HG03280 (cell line): ENCODE data around the gene S100A3.
"Not testable (repeated sequence)": the region's sequence is repeated elsewhere in the genome, so short reads cannot be mapped to it uniquely, and the experiment has no call there.

ENCODE experiments used
- ATAC-seq: cut with Tn5 transposase; IDR thresholded peaks from one replicate; pipeline ENCODE4 v1.9.1; 2021; ENCODE audit warnings: mild to moderate bottlenecking, moderate library complexity; ENCODE audit not compliant: unreplicated experiment

S100A3 gene

GRCh38 chr1:153536012-153536670 lies 12.9 kb downstream of the S100A3 start:
- no peak for ATAC-seq

- ATAC-seq = no peak
These were observed 13.6 kb downstream of the S100A3 start, which contains the start of gene S100A6 for GRCh38 chr1:153535242-153536011. TSS of gene S100A6 (minus strand) at chr1:153535991. CDS start at chr1:153535339, 652 bp downstream.

GRCh38 chr1:153534925-153535241 lies 14.2 kb downstream of the S100A3 start:
- no peak for ATAC-seq

- no peak for ATAC-seq
These were observed 14.7 kb downstream of the S100A3 start for GRCh38 chr1:153534226-153534924.

GRCh38 chr1:153533689-153534201 lies 15.3 kb downstream of the S100A3 start:
- no peak for ATAC-seq

- ATAC-seq = no peak
These were observed 16.1 kb downstream of the S100A3 start for GRCh38 chr1:153532769-153533599.

GRCh38 chr1:153532181-153532580 lies 16.9 kb downstream of the S100A3 start:
- ATAC-seq = no peak

GRCh38 chr1:153531638-153532037 lies 17.4 kb downstream of the S100A3 start:
- no peak for ATAC-seq

GRCh38 chr1:153527683-153528040 lies 21.4 kb downstream of the S100A3 start:
- no peak for ATAC-seq

GRCh38 chr1:153527023-153527682 lies 21.9 kb downstream of the S100A3 start:
- no peak for ATAC-seq

- ATAC-seq = no peak
These were observed 22.9 kb downstream of the S100A3 start for GRCh38 chr1:153526132-153526543.

- no peak for ATAC-seq
These were observed 23.9 kb downstream of the S100A3 start for GRCh38 chr1:153525088-153525728.

GRCh38 chr1:153522353-153523048 lies 26.6 kb downstream of the S100A3 start:
- ATAC-seq = not testable (repeated sequence)

- ATAC-seq = not testable (repeated sequence)
These were observed 27.2 kb downstream of the S100A3 start for GRCh38 chr1:153521808-153522207.

GRCh38 chr1:153520818-153521476 lies 28.1 kb downstream of the S100A3 start:
- no peak for ATAC-seq

GRCh38 chr1:153520137-153520691 lies 28.8 kb downstream of the S100A3 start:
- ATAC-seq = not testable (repeated sequence)

GRCh38 chr1:153519242-153519641 lies 29.8 kb downstream of the S100A3 start:
- no peak for ATAC-seq
